ENCODE measurements around the gene PPM1J.

Gene PPM1J

DNA sequence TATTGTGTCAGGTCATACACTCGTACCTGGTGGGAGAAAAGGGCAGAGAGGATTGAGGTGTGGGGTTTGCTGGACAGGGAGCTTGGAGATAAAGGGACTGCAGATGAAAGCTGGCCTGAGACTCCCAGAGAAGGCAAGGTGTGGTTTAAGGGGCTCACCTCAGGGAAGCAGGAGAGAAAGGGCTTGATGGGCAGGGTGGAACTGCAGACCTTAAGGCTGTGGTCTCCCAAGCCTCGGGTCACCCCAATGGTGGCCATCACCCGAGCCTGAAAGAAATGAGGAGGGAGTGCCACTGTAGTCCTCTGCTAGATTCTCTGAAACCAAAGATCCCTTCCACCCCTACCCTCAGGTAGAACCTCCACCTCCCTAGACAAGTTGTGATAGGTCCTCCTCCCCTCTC is 4.5 kb downstream of the PPM1J start:
- H3K9me3 ChIP-seq (ENCODE audit: low read length) = no peaks in the 10 kb centered on the region
- H3K36me3 ChIP-seq (ENCODE audit: insufficient read depth, low read length) = no peaks in the 10 kb centered on the region
- H3K9ac ChIP-seq (ENCODE audit: low read length) = no peak overlapping the region
- H3K4me1 ChIP-seq (ENCODE audit: insufficient read depth, low read length, severe bottlenecking) = peaks cover 31% of the 10 kb centered on the region
- no peak overlapping the region for H3K4me3 ChIP-seq (ENCODE audit: low read depth, low read length, poor library complexity, severe bottlenecking)
- no peak overlapping the region for H3K4me2 ChIP-seq (ENCODE audit: low read length)
- H3F3A ChIP-seq (ENCODE audit: insufficient read depth, low read length) = peaks cover 6% of the 10 kb centered on the region; the same call in 1 of the 2 replicates
- no peaks in the 10 kb centered on the region; the same call in 1 of the 2 replicates for H3K27me3 ChIP-seq (ENCODE audit: insufficient read depth, low read length)
- no peak for TF ChIP-seq EZH2 (IDR thresholded peaks at IDR 0.05; ENCODE audit: borderline replicate concordance, low read length)
- TF ChIP-seq, protein P1, sequence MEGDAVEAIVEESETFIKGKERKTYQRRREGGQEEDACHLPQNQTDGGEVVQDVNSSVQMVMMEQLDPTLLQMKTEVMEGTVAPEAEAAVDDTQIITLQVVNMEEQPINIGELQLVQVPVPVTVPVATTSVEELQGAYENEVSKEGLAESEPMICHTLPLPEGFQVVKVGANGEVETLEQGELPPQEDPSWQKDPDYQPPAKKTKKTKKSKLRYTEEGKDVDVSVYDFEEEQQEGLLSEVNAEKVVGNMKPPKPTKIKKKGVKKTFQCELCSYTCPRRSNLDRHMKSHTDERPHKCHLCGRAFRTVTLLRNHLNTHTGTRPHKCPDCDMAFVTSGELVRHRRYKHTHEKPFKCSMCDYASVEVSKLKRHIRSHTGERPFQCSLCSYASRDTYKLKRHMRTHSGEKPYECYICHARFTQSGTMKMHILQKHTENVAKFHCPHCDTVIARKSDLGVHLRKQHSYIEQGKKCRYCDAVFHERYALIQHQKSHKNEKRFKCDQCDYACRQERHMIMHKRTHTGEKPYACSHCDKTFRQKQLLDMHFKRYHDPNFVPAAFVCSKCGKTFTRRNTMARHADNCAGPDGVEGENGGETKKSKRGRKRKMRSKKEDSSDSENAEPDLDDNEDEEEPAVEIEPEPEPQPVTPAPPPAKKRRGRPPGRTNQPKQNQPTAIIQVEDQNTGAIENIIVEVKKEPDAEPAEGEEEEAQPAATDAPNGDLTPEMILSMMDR (IDR thresholded peaks at IDR 0.05; ENCODE audit: low read length) = no peak
- no peak overlapping the region for H2AFZ ChIP-seq (ENCODE audit: low read length)
- no peaks in the 10 kb centered on the region for H3K79me2 ChIP-seq (ENCODE audit: insufficient read depth, low read length)
- H4K20me1 ChIP-seq (ENCODE audit: insufficient read depth, low read length) = no peaks in the 10 kb centered on the region
- H3K27ac ChIP-seq (ENCODE audit: low read depth, low read length, poor library complexity, severe bottlenecking) = no peak overlapping the region
- no peaks in the 10 kb centered on the region for H3K9me2 ChIP-seq (ENCODE audit: low read depth, low read length)

DNA sequence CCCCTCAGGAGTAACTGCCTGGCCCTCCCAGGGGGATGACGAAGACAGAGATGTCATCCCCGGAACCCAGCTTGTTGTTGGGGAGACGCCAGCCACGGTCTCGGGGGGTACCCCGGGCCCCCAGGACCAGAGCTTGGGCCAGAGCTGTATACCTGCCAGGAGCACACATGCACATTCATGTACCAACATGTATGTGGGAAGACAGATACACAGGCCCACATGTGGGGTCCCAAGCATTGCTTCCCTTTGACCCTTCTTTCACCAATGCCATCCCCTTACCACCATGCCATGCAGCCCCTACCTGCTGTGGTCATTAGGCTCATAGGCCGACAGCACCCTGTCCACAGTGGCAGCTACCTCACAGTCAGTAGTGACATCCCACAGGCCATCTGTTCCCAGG is 5.0 kb downstream of the PPM1J start:
- H3K9ac ChIP-seq (ENCODE audit: low read length) = no peak overlapping the region
- no peaks in the 10 kb centered on the region for H3K9me3 ChIP-seq (ENCODE audit: low read length)
- H2AFZ ChIP-seq (ENCODE audit: low read length) = no peak overlapping the region
- H3K4me2 ChIP-seq (ENCODE audit: low read length) = no peak overlapping the region
- no peak overlapping the region for H3K4me3 ChIP-seq (ENCODE audit: low read depth, low read length, poor library complexity, severe bottlenecking)
- peaks cover 6% of the 10 kb centered on the region; the same call in 1 of the 2 replicates for H3F3A ChIP-seq (ENCODE audit: insufficient read depth, low read length)
- no peak for TF ChIP-seq EZH2 (IDR thresholded peaks at IDR 0.05; ENCODE audit: borderline replicate concordance, low read length)
- TF ChIP-seq, protein P1 (IDR thresholded peaks at IDR 0.05; ENCODE audit: low read length) = no peak
- H3K9me2 ChIP-seq (ENCODE audit: low read depth, low read length) = no peaks in the 10 kb centered on the region
- H3K36me3 ChIP-seq (ENCODE audit: insufficient read depth, low read length) = no peaks in the 10 kb centered on the region
- H3K27ac ChIP-seq (ENCODE audit: low read depth, low read length, poor library complexity, severe bottlenecking) = no peak overlapping the region
- no peaks in the 10 kb centered on the region for H4K20me1 ChIP-seq (ENCODE audit: insufficient read depth, low read length)
- peaks cover 34% of the 10 kb centered on the region for H3K4me1 ChIP-seq (ENCODE audit: insufficient read depth, low read length, severe bottlenecking)
- no peaks in the 10 kb centered on the region; the same call in 1 of the 2 replicates for H3K27me3 ChIP-seq (ENCODE audit: insufficient read depth, low read length)
- no peaks in the 10 kb centered on the region for H3K79me2 ChIP-seq (ENCODE audit: insufficient read depth, low read length)

DNA sequence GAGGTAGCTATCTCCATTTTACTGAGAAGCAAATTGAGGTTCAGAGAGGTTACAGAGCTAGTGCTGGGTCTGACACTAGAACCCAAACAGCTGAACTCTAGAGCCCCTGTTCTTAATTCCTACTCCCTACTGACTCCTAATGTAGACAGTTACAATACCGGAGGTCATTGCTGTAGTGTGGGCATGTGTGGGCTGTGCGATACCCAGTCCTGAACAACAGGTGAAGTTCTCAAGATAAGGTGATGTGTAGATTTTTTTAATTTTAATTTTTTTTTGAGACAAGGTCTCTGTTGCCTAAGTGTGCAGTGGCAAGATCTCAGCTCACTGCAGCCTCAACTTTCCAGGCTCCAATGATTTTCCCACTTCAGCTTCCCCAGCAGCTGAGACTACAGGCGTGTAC is 6.6 kb downstream of the PPM1J start:
- Histone ChIP-seq H3K9me2 (ENCODE audit: low read depth, low read length) (no peaks in the 10 kb centered on the region), H3K27ac (ENCODE audit: low read depth, low read length, poor library complexity, severe bottlenecking) (no peak overlapping the region), H3K4me2 (ENCODE audit: low read length) (no peak overlapping the region), H3K79me2 (ENCODE audit: insufficient read depth, low read length) (no peaks in the 10 kb centered on the region), H3K9me3 (ENCODE audit: low read length) (no peaks in the 10 kb centered on the region), H3K9ac (ENCODE audit: low read length) (no peak overlapping the region), H3K4me3 (ENCODE audit: low read depth, low read length, poor library complexity, severe bottlenecking) (no peak overlapping the region), H3K27me3 (ENCODE audit: insufficient read depth, low read length) (no peaks in the 10 kb centered on the region; the same call in 1 of the 2 replicates), H2AFZ (ENCODE audit: low read length) (no peak overlapping the region), H4K20me1 (ENCODE audit: insufficient read depth, low read length) (no peaks in the 10 kb centered on the region), H3K36me3 (ENCODE audit: insufficient read depth, low read length) (no peaks in the 10 kb centered on the region), H3K4me1 (ENCODE audit: insufficient read depth, low read length, severe bottlenecking) (peaks cover 29% of the 10 kb centered on the region), H3F3A (ENCODE audit: insufficient read depth, low read length) (peaks cover 6% of the 10 kb centered on the region; the same call in 1 of the 2 replicates)
- TF ChIP-seq, protein P1 (IDR thresholded peaks at IDR 0.05; ENCODE audit: low read length) = no peak
- no peak for TF ChIP-seq EZH2 (IDR thresholded peaks at IDR 0.05; ENCODE audit: borderline replicate concordance, low read length)
